Measurements from ENCODE around the gene SPOUT1. TPM values are rescaled to one million over a fixed set of nuclear protein-coding genes. Genes with fewer than 3 reads are reported as not detected.

SPOUT1 gene
- total RNA-seq, 2 experiments from 2014 or later: 22.2 to 27.6 TPM

DNA sequence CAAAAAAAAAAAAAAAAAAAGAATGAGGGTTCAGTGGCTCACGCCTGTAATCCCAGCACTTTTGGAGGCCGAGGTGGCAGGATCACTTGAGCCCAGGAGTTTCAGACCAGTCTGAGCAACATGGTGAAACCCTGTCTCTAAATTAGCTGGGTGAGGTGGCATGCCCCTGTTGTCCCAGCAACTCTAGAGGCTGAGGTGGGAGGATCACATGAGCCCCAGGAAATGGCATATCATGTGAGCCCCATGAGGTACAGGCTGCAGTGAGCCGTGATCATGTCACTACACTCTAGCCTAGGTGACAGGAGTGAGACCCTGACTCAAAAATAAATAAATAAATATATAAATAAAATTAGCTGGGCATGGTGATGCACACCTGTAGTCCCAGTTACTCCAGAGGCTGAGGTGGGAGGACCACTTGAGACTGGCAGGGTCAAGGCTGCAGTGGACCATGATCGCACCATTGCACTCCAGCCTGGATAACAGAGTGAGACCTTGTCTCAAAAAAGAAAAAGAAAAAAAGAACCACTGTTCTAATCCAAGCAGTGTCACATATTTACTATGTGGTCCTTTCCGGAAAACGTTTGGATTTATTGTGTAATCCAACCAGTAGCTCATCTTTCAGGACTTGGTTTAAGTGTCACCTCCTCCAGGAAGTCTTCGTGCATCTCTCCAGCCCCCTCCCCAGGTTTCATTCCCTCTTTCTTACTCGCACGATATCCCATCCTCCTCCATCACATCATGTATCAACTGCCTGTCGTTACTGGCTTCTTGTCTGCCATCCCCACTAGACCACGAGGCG, 12.3 kb upstream of the SPOUT1 start:
- DNase-seq (no peak), ATAC-seq (ENCODE audit: poor library complexity) (no peak)
- CTCF ChIA-PET: no interaction called here
- H3K27ac ChIP-seq (ENCODE audit: low read depth in 1 of 2, low read length in 2 of 2): no peak overlapping the region
- H3K27me3 ChIP-seq (ENCODE audit: control insufficient read depth in 1 of 2, insufficient read depth in 2 of 2, low read length in 2 of 2): no peaks in the 10 kb centered on the region
- Mint-ChIP-seq H3K36me3 (ENCODE audit: low read depth) (peaks cover 18% of the 10 kb centered on the region), H3K27ac (no peak overlapping the region), H3K4me3 (no peak overlapping the region), H3K9me3 (no peaks in the 10 kb centered on the region), H3K27me3 (no peaks in the 10 kb centered on the region), H3K4me1 (ENCODE audit: low read depth) (no peaks in the 10 kb centered on the region)
- POLR2A ChIA-PET: no interaction called here
- no peaks in the 10 kb centered on the region for H3K4me1 ChIP-seq (ENCODE audit: insufficient read depth, low read length)
- TF ChIP-seq, protein P1, sequence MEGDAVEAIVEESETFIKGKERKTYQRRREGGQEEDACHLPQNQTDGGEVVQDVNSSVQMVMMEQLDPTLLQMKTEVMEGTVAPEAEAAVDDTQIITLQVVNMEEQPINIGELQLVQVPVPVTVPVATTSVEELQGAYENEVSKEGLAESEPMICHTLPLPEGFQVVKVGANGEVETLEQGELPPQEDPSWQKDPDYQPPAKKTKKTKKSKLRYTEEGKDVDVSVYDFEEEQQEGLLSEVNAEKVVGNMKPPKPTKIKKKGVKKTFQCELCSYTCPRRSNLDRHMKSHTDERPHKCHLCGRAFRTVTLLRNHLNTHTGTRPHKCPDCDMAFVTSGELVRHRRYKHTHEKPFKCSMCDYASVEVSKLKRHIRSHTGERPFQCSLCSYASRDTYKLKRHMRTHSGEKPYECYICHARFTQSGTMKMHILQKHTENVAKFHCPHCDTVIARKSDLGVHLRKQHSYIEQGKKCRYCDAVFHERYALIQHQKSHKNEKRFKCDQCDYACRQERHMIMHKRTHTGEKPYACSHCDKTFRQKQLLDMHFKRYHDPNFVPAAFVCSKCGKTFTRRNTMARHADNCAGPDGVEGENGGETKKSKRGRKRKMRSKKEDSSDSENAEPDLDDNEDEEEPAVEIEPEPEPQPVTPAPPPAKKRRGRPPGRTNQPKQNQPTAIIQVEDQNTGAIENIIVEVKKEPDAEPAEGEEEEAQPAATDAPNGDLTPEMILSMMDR (IDR thresholded peaks at IDR 0.05): no peak
- intact Hi-C loops (cut with DNase I, micrococcal nuclease): no loop called here
- H3K4me3 ChIP-seq (ENCODE audit: low read length): no peak overlapping the region
- H3K9me3 ChIP-seq (ENCODE audit: control insufficient read depth in 1 of 2, insufficient read depth in 1 of 2, low read length in 2 of 2): no peaks in the 10 kb centered on the region
- peaks cover 26% of the 10 kb centered on the region for H3K36me3 ChIP-seq (ENCODE audit: insufficient read depth, low read length)

GRCh38 chr9:128840524-128840923, 10.9 kb upstream of the SPOUT1 start:
- Histone ChIP-seq H3K27ac (ENCODE audit: low read depth in 1 of 2, low read length in 2 of 2) (no peak overlapping the region), H3K36me3 (ENCODE audit: insufficient read depth, low read length) (peaks cover 33% of the 10 kb centered on the region), H3K27me3 (ENCODE audit: control insufficient read depth in 1 of 2, insufficient read depth in 2 of 2, low read length in 2 of 2) (no peaks in the 10 kb centered on the region), H3K4me1 (ENCODE audit: insufficient read depth, low read length) (no peaks in the 10 kb centered on the region), H3K4me3 (ENCODE audit: low read length) (no peak overlapping the region), H3K9me3 (ENCODE audit: control insufficient read depth in 1 of 2, insufficient read depth in 1 of 2, low read length in 2 of 2) (no peaks in the 10 kb centered on the region)
- no peak overlapping the region for H3K4me3 Mint-ChIP-seq
- TF ChIP-seq, protein P1 (IDR thresholded peaks at IDR 0.05): no peak
- CTCF ChIA-PET: no interaction called here
- H3K4me1 Mint-ChIP-seq (ENCODE audit: low read depth): no peaks in the 10 kb centered on the region
- POLR2A ChIA-PET: no interaction called here
- no peaks in the 10 kb centered on the region for H3K9me3 Mint-ChIP-seq
- H3K27me3 Mint-ChIP-seq: no peaks in the 10 kb centered on the region
- no peak for DNase-seq
- H3K36me3 Mint-ChIP-seq (ENCODE audit: low read depth): peaks cover 18% of the 10 kb centered on the region
- intact Hi-C loops (cut with DNase I, micrococcal nuclease): no loop called here
- ATAC-seq (ENCODE audit: poor library complexity): no peak
- no peak overlapping the region for H3K27ac Mint-ChIP-seq

- Mint-ChIP-seq H3K27ac (no peak overlapping the region), H3K4me1 (ENCODE audit: low read depth) (no peaks in the 10 kb centered on the region), H3K27me3 (no peaks in the 10 kb centered on the region), H3K4me3 (no peak overlapping the region), H3K9me3 (no peaks in the 10 kb centered on the region), H3K36me3 (ENCODE audit: low read depth) (peaks cover 22% of the 10 kb centered on the region)
- DNase-seq (no peak), ATAC-seq (ENCODE audit: poor library complexity) (no peak)
- Histone ChIP-seq H3K4me1 (ENCODE audit: insufficient read depth, low read length) (no peaks in the 10 kb centered on the region), H3K27me3 (ENCODE audit: control insufficient read depth in 1 of 2, insufficient read depth in 2 of 2, low read length in 2 of 2) (no peaks in the 10 kb centered on the region), H3K4me3 (ENCODE audit: low read length) (no peak overlapping the region), H3K9me3 (ENCODE audit: control insufficient read depth in 1 of 2, insufficient read depth in 1 of 2, low read length in 2 of 2) (no peaks in the 10 kb centered on the region), H3K27ac (ENCODE audit: low read depth in 1 of 2, low read length in 2 of 2) (no peak overlapping the region), H3K36me3 (ENCODE audit: insufficient read depth, low read length) (peaks cover 38% of the 10 kb centered on the region)
- intact Hi-C loops (cut with DNase I, micrococcal nuclease): no loop called here
- TF ChIP-seq, protein P1 (IDR thresholded peaks at IDR 0.05): no peak
- POLR2A ChIA-PET: interaction anchor here (1.1 kb wide), 1 partner anchor 64 kb away, joined by 3 read pairs; no protein-coding TSS in a partner anchor
- CTCF ChIA-PET: interaction anchor here (0.6 kb wide), 1 partner anchor 72 kb away, joined by 3 read pairs; no protein-coding TSS in a partner anchor
Measured at GRCh38 chr9:128838338-128838737, 8.7 kb upstream of the SPOUT1 start.
